NCI-H510A (cell line): ENCODE data around the gene ZNF281.
"Not testable (repeated sequence)": the region's sequence is repeated elsewhere in the genome, so short reads cannot be mapped to it uniquely, and the experiment has no call there.

Source experiments
- DNase-seq: peaks from one replicate; lab custom pipeline; 2025; lab: John Stamatoyannopoulos, UW

The ZNF281 gene

GRCh38 chr1:200409761-200410565 lies at the start of gene ZNF281:
Gene ZNF281 (minus strand): TSS chr1:200410036. CDS start chr1:200409705, 331 bp downstream.
- DNase-seq, result peak; percentile 92

DNA sequence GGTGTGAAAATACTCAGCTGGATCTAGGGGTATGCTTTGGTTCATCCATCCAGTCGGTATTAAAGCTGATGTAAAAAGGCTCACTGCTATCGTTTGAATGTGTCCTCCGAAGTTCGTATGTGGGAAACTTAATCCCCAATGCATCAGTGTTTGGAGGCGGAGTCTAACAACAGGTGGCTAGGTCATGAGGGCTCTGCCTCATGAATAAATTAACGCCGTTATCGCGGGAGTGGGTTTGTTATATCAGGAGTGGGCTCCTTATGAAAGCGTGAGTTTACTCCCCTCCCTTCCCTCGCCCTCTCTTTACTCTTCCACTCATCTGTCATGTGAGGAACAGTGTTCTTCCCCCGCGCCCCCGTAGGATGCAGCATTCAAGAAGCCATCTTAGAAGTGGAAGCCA lies 48.9 kb upstream of the ZNF281 start:
- DNase-seq, result no peak

GRCh38 chr1:200457810-200458209 lies 48.0 kb upstream of the ZNF281 start:
- DNase-seq, result no peak

- no peak for DNase-seq
These were observed 44.6 kb upstream of the ZNF281 start for GRCh38 chr1:200454425-200454824.

GRCh38 chr1:200453553-200453905 lies 43.7 kb upstream of the ZNF281 start:
- no peak for DNase-seq

GRCh38 chr1:200452850-200453552 lies 43.2 kb upstream of the ZNF281 start:
- DNase-seq, result no peak

- no peak for DNase-seq
These were observed 38.4 kb upstream of the ZNF281 start for GRCh38 chr1:200448034-200448762.

GRCh38 chr1:200445213-200445612 lies 35.4 kb upstream of the ZNF281 start:
- DNase-seq, result no peak

- DNase-seq, result no peak
These were observed 34.6 kb upstream of the ZNF281 start for GRCh38 chr1:200444478-200444877.

- DNase-seq, result no peak
These were observed 34.0 kb upstream of the ZNF281 start for GRCh38 chr1:200443860-200444259.

GRCh38 chr1:200442537-200443156 lies 32.8 kb upstream of the ZNF281 start:
- DNase-seq, result no peak

DNA sequence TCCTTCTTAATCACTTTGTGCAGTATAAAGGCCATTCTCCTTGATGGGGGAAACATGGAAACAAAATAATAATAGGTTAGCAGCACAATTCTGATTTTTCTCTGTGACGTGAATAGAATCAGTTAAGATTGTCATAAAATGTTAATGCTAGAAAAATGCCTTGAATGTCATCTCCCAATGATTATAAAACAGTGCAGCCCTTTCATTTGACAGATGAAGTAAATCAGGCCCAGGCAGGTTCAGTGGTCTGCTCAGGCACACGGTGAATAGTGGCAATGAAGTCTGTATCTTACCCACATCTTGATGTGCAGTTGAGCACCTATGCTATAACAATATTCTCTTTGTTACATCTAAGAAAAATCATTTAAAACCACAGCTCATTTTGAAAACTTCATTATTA lies 32.2 kb upstream of the ZNF281 start:
- no peak for DNase-seq

DNA sequence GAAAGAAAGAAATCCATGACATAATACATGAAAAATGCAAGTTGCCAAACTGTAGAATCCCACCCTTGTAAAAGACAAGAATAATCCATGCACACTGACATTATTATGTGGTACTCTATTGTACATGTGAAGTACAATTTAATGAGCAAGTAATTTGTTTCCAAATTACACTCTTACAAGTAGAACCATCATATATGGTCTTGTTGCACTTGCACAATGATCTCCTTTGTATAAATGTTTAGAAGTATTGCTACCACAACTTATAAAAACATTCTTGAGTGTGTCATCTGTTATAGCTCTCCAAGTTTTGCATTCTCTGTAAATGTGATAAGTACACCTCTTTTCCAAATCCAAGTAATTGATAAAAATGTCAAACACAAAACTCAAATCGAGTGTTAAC lies 29.1 kb upstream of the ZNF281 start:
- DNase-seq, result no peak

GRCh38 chr1:200438413-200438812 lies 28.6 kb upstream of the ZNF281 start:
- DNase-seq, result not testable (repeated sequence)

- DNase-seq, result no peak
These were observed 27.8 kb upstream of the ZNF281 start for GRCh38 chr1:200437556-200438203.

GRCh38 chr1:200437088-200437487 lies 27.3 kb upstream of the ZNF281 start:
- no peak for DNase-seq

DNA sequence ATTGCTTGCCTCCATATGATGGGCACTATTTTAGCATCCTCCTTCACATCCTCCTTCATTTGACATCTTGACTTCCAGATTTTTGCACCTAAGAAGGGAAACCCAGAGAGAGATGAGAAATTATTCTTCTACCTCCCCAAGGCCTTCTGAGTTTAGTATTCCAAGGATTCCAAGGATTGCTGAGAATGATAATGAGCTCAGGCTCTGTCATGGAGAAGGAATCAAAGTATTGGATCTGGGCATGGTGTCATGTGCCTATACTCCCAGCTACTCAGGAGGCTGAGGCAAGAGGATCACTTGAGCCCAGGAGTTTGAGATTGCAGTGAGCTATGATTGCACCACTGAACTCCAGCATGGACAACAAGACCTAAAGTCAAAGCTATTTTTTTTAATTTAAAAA lies 26.6 kb upstream of the ZNF281 start:
- no peak for DNase-seq

- no peak for DNase-seq
These were observed 25.5 kb upstream of the ZNF281 start for GRCh38 chr1:200435200-200435780.

GRCh38 chr1:200433586-200433985 lies 23.8 kb upstream of the ZNF281 start:
- DNase-seq, result no peak

- no peak for DNase-seq
These were observed 22.8 kb upstream of the ZNF281 start for GRCh38 chr1:200432586-200432985.

DNA sequence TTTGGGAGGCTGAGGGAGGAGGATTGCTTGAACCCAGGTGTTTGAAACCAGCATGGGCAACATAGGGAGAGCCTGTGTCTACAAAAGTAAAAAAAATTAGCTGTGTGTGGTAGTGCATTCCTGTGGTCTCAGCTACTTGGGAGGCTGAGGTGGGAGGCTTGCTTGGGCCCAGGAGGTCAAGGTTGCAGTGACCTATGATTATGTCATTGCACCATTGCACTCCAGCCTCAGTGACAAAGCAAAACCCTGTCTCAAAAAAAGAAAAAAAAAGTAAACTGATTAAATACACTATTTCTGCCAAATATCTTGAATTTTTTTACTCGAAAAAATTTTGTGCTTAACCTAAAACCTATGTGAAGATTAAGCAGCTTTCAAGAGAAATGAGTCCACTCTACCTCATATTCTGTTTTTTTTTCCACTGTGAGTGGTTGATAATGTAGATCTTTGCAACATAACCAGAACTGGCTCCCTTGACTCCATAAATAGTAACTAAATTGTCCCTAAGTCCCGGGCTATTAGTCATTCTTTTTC lies 19.4 kb upstream of the ZNF281 start:
- DNase-seq, result no peak
